ENCODE results near the gene TSPAN18.

DNA sequence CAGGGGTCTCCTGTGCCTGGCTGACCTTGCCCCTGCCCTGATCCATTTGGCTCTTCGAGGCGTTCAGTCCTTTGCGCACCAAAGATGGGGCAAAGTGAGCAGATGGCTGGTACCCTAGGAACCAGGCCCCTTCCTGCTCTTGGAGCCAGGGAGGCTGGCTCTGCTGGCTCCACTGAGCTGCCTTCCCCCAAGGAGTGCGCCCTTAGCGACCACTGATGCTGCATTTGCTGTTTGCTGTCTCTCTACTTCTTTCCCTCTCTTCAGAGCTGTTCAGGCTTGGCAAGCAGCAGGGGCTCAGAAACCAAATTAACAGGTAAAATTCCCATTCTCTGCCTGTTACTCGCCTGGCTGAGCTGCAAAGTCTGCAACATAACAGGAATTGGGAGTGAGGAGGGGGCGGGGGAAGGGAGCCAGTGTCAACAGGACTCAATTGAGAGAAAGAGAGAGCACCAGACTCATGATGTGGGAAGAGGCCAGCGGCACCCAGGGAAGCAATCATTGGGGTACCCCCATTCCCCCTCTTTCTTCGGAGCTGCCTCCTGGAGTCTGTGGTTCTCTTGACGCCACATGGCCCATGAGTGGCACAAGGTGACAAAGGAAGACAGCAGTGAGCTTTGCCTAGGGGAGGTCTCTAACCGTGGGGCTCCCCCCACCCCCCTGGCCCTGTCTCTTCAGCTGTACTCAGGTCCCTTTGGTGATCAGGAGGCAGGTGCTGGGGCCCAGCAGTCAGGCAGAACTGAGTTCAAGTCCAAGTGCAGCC is 121.6 kb downstream of the TSPAN18 start:
- no peak for TF ChIP-seq CTCF (IDR thresholded peaks at IDR 0.05)
- no peak for TF ChIP-seq POLR2AphosphoS5 (IDR thresholded peaks at IDR 0.05)
- TF ChIP-seq POLR2A (IDR thresholded peaks at IDR 0.05), result no peak

Data from breast epithelium (tissue), 3 donors.